COLO668 (cell line): Measurements from ENCODE around the gene COA7.

Experiments
- DNase-seq: peaks from one replicate; lab custom pipeline; 2025; ENCODE audit not compliant: unreplicated experiment; lab: John Stamatoyannopoulos, UW

Gene COA7

DNA sequence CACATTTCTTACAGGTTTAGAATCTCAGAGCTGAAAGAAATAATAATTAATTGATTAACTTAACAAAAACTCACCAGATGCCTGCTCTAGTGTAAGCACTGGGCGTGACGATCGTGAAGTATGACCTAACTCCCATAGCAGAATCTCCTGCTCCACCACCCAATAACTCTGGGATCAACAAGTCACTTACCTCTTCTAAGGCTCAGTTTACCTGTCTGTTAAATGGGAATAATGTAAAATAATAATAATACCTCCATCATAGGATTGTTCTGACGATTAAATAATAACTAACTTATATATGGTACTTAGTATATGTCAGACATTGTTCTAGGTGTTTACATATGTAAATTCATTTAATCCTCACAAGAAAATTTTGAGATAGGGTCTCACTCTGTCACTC lies 24.6 kb downstream of the COA7 start:
- DNase-seq, result no peak

DNA sequence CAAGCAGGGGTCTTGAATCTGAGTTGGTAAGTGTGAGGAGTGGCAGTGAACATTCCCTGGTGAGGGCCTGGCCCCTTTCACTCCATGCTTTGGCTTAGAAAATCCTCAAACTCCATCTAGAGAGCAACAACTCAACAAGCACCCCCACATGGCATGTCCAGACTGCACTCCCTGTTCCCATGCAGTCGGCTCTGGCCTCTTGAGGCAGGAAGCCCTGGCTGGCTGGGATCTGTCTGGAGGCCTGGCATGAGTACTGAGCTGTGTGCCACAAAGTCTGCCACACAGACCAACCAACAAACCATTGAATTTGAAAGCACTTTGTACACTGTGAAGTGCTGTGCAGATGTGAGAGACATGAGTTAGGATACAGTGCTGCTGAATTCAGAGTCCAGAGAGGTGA lies 25.2 kb downstream of the COA7 start:
- no peak for DNase-seq

- DNase-seq, result no peak
Measured at GRCh38 chr1:52670604-52671003, 27.5 kb downstream of the COA7 start.

GRCh38 chr1:52669696-52670095 lies 28.5 kb downstream of the COA7 start:
- no peak for DNase-seq

DNA sequence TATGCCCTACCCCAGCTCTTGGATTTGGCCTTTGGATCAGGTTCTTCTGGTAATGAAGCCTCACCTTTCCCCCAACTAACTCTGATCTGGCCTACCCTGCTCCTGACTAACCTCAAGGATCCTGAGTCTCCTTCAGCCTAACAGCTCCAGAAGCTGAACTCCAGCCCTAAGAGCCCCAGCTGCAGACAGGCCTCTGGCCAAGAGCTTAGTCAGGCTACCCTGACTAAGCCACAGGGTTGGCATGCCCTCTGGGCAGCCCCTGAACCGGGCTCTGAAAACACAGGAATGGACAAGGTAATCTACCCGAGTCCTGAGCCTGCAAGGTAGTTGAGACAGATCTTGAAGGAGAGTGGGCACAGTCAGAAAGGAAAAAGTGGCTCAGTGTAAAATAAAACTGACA lies 29.4 kb downstream of the COA7 start:
- no peak for DNase-seq

GRCh38 chr1:52667984-52668383 lies 30.2 kb downstream of the COA7 start:
- DNase-seq, result no peak

GRCh38 chr1:52667290-52667689 lies 30.9 kb downstream of the COA7 start:
- no peak for DNase-seq

DNA sequence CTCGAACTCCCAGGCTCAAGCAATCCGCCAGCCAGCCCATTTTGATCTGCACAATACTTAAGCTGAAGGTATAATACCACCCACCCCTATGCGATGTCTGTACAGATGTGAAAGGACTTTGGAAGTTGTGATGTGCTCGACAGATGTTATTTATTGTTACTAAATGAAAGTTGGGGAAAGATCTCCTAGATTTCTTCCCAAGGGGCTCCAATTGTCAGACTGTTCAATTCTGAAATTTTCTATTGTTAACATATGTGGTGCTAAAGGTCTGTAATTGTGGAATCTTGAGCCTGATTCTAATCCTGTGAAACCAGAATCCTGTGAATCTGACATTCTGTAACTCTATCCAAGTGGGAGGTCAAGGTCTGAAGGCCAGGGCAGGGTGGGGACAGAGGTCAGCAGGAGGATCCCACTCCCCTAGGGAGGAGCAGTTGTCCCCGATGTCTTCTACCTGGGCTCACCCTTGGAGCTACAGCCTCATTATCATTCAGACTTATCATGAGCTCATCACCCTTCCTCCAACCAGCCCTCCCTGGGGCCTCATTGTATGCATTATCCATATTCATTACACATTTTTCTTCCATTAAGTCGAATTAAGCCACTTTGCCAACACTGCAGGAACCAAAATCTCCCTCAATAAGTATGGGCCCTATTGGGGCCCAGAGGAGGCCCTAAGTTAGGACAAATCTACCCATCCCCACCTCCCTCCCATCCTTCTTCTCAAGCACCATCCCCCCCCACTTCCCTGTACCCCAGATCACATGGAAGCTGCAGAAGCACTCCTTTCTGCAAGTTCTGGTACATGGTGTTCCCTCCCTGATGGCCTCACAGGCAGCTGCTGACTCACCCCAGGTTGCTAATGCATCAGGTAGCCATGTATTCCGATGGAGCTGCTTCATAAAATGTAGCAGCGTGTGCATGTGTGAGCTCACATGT lies 32.9 kb downstream of the COA7 start:
- DNase-seq, result no peak

- DNase-seq, result no peak
Measured at GRCh38 chr1:52663716-52664115, 34.4 kb downstream of the COA7 start.

GRCh38 chr1:52662645-52663313 lies 35.4 kb downstream of the COA7 start:
- DNase-seq, result no peak

DNA sequence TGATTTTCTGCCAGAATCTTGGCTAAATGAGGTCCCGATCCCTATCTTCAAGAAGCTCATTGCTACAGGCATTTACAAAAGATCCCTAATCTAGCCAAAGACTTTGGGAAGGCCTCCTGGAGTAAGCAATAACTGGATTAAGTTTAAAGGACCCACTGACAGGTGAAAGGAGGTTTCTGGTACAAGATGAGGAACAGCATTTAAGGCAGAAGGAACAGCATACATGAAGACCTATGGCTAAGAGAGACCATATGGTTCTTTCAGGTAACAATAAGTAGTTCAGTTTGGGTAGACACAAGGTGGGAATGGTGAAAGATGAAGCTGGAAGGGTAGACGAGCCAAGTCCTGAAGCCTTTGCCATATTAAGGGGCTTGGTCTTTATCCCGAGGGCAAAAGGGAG lies 37.3 kb downstream of the COA7 start:
- DNase-seq, result no peak

DNA sequence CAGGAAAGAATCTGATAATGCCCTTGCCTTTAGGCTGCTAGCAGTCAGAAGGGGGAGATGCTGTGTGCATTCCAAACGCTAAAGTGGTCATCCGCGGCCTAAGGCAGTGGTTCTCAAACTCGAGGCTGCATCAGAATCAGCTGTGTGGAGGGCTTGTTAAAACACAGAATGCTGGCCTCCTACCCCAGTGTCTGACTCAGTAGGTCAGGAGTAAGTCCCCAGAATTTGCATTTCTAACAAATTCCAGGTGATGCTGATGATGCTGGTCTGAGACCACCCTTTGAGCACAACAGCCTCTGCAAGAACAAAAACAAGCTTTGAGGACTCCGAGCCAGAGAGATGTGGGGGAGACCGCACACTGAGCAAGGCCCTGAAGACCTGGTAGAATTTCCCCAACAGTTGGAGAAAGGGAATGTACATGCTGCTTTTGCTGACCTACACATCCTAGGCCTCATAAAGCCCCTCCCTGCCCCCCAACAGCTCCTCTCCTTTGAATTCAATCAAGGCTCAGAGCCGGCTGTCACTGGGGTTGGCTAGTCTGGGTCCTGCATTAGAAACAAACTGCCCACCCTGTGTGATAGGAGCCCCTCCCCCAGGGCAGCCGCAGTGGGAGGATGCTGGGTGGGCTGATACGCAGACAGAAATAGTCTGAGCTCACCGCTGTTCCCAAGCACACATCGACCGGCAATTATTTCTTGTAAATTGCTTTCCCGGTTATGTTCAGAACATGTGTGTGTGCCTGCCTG lies 38.1 kb downstream of the COA7 start:
- no peak for DNase-seq

DNA sequence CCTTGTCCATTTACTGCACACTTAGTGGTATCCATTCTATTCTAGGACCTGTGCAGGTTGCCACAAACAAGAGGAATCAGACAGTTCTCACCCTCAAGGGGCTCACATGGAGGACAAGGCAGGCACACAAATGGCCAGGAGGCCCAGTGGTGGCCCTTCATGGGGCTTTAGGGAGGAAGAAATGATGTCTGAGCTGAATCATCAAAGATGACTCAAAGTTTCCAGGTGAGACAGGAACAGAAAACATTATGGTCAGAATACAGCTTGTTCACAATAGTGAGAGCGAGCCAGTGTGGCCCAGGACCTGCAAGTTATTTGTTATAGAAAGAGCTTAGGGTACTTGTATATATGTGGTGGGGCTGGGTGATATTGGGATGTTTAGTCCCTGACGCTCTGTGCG lies 38.8 kb downstream of the COA7 start:
- DNase-seq, result no peak

DNA sequence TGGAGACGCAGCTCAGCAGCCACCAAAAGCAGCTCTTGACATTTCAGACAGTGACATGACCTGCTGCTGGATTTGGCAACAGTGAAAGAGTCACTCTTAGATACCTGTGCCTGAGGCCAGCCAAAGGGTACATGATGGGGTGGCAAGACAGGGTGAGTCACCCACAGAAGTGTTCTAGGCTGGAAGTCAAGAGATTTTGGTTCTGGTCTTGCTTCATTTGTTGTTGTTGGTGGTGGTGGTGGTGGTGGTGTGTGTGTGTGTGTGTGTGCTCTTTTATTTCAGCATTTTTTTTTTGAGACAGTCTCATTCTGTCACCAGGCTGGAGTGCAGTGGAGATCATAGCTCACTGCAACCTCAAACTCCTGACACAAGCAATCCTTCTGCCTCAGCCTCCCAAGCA lies 39.4 kb downstream of the COA7 start:
- no peak for DNase-seq

DNA sequence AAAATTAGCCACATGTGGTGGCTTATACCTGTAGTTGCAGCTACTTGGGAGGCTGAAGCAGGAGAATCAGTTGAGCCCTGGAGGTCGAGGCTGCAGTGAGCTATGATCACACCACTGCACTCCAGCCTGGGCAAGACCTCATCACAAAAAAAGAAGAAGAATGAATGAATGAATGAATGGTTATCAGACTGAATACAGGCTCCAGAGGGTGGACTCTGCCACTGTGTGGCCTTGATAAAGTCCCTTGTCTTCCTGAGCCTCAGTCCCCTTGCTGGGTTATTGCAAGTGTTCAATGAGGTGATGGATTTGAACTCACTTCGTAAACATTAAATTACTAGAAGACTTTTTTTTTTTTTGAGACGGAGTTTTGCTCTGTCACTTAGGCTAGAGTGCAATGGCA lies 40.4 kb downstream of the COA7 start:
- DNase-seq, result no peak

- DNase-seq, result no peak
Measured at GRCh38 chr1:52654063-52654462, 44.1 kb downstream of the COA7 start.

DNA sequence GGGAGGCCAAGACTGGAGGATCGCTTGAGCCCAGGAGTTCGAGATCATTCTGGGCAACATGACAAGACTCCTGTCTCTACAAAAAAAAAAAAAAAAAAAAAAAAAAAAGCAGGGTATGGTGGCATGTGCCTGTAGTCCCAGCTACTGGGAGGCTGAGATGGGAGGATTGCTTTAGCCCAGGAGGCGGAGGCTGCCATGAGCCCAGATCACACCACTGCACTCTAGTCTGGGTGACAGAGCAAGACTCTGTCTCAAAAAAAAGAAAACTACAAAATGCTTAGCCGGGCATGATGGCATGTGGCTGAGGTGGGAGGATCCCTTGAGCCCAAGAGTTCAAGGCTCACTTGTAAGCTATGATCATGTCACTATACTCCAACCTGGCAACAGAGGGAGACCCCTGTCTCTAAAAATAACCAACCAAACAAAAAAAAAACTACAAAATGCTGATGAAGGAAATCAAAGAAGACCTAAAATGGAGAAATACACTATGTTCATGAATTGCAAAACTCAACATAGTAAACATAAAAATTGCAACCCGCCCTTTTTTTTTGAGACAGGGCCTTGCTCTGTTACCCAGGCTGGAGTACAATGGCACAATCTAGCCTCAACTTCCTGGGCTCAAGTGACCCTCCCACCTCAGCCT lies 44.8 kb downstream of the COA7 start:
- DNase-seq, result no peak

DNA sequence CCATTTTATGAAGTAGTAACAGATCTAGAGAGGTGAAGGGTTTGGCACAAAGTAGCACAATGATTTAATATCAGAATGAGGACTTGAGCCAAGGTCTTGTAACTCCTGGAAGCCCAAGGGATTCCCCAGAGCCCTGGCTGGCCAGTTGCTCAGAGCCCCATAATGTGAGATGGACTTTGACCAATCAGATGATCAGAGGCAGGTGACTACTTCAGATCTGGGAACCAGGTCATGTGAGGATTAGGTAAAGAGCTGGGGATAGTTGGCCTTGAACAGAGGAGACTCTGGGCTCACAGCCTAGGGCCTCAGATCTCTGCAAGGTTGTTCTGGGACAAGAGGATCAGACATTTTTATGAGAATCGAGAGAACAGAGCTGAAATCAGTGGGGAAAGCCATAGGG lies 46.2 kb downstream of the COA7 start:
- DNase-seq, result no peak

- DNase-seq, result no peak
Measured at GRCh38 chr1:52645261-52645660, 52.9 kb downstream of the COA7 start.

DNA sequence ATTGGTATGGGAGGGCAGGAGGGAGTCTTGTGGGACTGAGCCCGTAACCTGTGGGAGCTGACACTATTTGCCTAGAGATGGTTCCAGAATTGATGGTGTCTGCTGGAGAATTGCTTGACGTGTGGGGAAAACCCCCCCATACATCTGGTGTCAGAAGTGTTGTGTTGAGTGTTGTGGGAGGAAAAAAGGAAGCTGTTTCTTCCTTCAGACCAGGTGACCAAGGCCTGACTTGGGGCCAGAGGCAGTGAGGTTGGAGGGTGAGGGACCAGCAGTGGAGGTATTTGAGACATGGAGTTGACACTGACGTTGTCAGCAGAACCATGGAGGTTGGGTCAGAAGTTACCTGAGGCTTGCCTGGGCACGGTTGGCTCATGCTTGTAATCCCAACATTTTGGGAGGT lies 56.8 kb downstream of the COA7 start:
- no peak for DNase-seq

DNA sequence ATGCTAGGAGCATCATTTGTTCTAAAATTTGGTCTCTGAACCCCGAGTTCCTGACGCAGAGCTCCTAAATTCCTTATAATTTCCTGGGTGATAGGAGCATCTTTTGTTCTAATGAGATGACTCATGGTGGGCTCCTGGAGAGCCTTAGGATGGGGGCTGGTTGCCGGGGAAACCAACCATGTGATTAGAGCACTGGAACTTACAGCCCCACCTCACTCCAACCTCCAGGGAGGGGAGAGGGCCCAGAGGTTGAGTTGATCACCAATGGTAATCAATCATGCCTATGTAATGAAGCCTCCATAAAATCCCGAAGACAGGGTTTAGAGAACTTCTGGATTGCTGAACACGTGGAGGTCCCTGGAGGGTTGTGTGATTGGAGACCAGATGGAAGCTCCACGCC lies 57.5 kb downstream of the COA7 start:
- DNase-seq, result no peak
